ENCODE results near the gene CLINT1. TPM values are rescaled to one million over a fixed set of nuclear protein-coding genes. Genes with fewer than 3 reads are reported as not detected.

The CLINT1 gene
- 126 TPM for total RNA-seq

- Histone ChIP-seq H3K4me1 (peaks cover 39% of the 10 kb centered on the region), H3K4me3 (peak within 1 kb of the TSS; percentile 80 to 98), H3K27ac (peak within 1 kb of the TSS; percentile 89), H3K9me3 (no peaks in the 10 kb centered on the region), H3K36me3 (no peaks in the 10 kb centered on the region), H3K27me3 (no peaks in the 10 kb centered on the region)
- peak in 1 of 2 donors; percentile 93 for DNase-seq (ENCODE audit: extremely low spot score in 2 of 2)
- TF ChIP-seq POLR2AphosphoS5 (IDR thresholded peaks at IDR 0.05; ENCODE audit: insufficient read depth in 1 of 2, low read depth in 1 of 2) (peak; percentile 84 to 93), POLR2A (IDR thresholded peaks at IDR 0.05) (peak in 1 of 2 donors; percentile 71), CTCF (IDR thresholded peaks at IDR 0.05) (no peak)
- intact Hi-C loops (cut with DNase I) = no loop called here
These were observed at the start of gene CLINT1 for GRCh38 chr5:157858527-157859226. TSS of gene CLINT1 (minus strand) at chr5:157859145. CDS start at chr5:157858970, 175 bp downstream.

GRCh38 chr5:157908459-157908858 lies 49.5 kb upstream of the CLINT1 start:
- TF ChIP-seq POLR2AphosphoS5 (IDR thresholded peaks at IDR 0.05; ENCODE audit: insufficient read depth in 1 of 2, low read depth in 1 of 2) = no peak
- TF ChIP-seq POLR2A (IDR thresholded peaks at IDR 0.05) = no peak
- TF ChIP-seq CTCF (IDR thresholded peaks at IDR 0.05) = no peak
- Histone ChIP-seq H3K4me1 (peaks cover 2% of the 10 kb centered on the region), H3K9me3 (no peaks in the 10 kb centered on the region), H3K27ac (no peak overlapping the region), H3K27me3 (no peaks in the 10 kb centered on the region), H3K4me3 (no peak overlapping the region), H3K36me3 (no peaks in the 10 kb centered on the region)
- DNase-seq (ENCODE audit: extremely low spot score in 2 of 2) = no peak
- intact Hi-C loops (cut with DNase I) = no loop called here

GRCh38 chr5:157907479-157907878 lies 48.5 kb upstream of the CLINT1 start:
- intact Hi-C loops (cut with DNase I) = no loop called here
- H3K27me3 ChIP-seq = no peaks in the 10 kb centered on the region
- H3K27ac ChIP-seq = no peak overlapping the region
- H3K9me3 ChIP-seq = no peaks in the 10 kb centered on the region
- DNase-seq (ENCODE audit: extremely low spot score in 2 of 2) = no peak
- H3K4me3 ChIP-seq = no peak overlapping the region
- TF ChIP-seq POLR2AphosphoS5 (IDR thresholded peaks at IDR 0.05; ENCODE audit: insufficient read depth in 1 of 2, low read depth in 1 of 2) (no peak), CTCF (IDR thresholded peaks at IDR 0.05) (no peak), POLR2A (IDR thresholded peaks at IDR 0.05) (no peak)
- H3K4me1 ChIP-seq = no peaks in the 10 kb centered on the region
- no peaks in the 10 kb centered on the region for H3K36me3 ChIP-seq

- intact Hi-C loops (cut with DNase I) = no loop called here
- H3K27me3 ChIP-seq = no peaks in the 10 kb centered on the region
- H3K9me3 ChIP-seq = no peaks in the 10 kb centered on the region
- H3K36me3 ChIP-seq = no peaks in the 10 kb centered on the region
- no peaks in the 10 kb centered on the region for H3K4me1 ChIP-seq
- no peak for DNase-seq (ENCODE audit: extremely low spot score in 2 of 2)
- TF ChIP-seq CTCF (IDR thresholded peaks at IDR 0.05) (no peak), POLR2AphosphoS5 (IDR thresholded peaks at IDR 0.05; ENCODE audit: insufficient read depth in 1 of 2, low read depth in 1 of 2) (no peak), POLR2A (IDR thresholded peaks at IDR 0.05) (no peak)
- no peak overlapping the region for H3K4me3 ChIP-seq
- H3K27ac ChIP-seq = peak overlapping the region; percentile 25
These were observed 44.1 kb upstream of the CLINT1 start for GRCh38 chr5:157903117-157903450.

- Histone ChIP-seq H3K27ac (peak overlapping the region; percentile 25), H3K9me3 (no peaks in the 10 kb centered on the region), H3K27me3 (no peaks in the 10 kb centered on the region), H3K36me3 (no peaks in the 10 kb centered on the region), H3K4me1 (no peaks in the 10 kb centered on the region), H3K4me3 (no peak overlapping the region)
- TF ChIP-seq CTCF (IDR thresholded peaks at IDR 0.05) = no peak
- TF ChIP-seq POLR2A (IDR thresholded peaks at IDR 0.05) = no peak
- no peak for TF ChIP-seq POLR2AphosphoS5 (IDR thresholded peaks at IDR 0.05; ENCODE audit: insufficient read depth in 1 of 2, low read depth in 1 of 2)
- DNase-seq (ENCODE audit: extremely low spot score in 2 of 2) = no peak
- intact Hi-C loops (cut with DNase I) = no loop called here
These were observed 43.6 kb upstream of the CLINT1 start for GRCh38 chr5:157902449-157903116.
